ENCODE data around the gene ANKS6. TPM values are rescaled to one million over a fixed set of nuclear protein-coding genes. Genes with fewer than 3 reads are reported as not detected.

Gene ANKS6
- total RNA-seq, 4 donors from 2014 or later: 11.0 to 21.7 (median 15.3) TPM

DNA sequence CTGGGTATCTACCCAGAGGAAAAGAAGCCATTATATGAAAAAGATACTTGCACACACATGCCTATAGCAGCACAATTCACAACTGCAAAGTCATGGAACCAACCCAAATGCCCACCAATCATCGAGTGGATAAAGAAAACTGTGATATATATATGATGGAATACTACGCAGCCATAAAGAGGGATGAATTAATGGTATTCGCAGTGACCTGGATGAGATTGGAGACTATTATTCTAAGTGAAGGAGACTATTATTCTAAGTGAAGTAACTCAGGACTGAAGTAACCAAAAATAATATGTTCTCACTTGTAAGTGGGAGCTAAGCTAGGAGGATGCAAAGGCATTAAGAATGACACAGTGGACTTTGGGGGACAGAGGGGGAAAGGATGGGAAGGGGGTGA, 57.6 kb downstream of the ANKS6 start:
- no peak overlapping the region for H3K27ac ChIP-seq
- H3K36me3 ChIP-seq: peaks cover 0 to 63% (median 0%) of the 10 kb centered on the region in 3 donors
- H3K9me3 ChIP-seq: no peaks in the 10 kb centered on the region
- H3K4me3 ChIP-seq: no peak overlapping the region
- intact Hi-C loops (cut with DNase I): no loop called here
- DNase-seq: no peak
- no peaks in the 10 kb centered on the region for H3K4me1 ChIP-seq
- H3K27me3 ChIP-seq: no peaks in the 10 kb centered on the region
- TF ChIP-seq CTCF (IDR thresholded peaks at IDR 0.05): no peak
- TF ChIP-seq POLR2A (IDR thresholded peaks at IDR 0.05): no peak
- 93 to 96% methylated on average over 3 of the region's 3 CpGs for WGBS, 2 donors

- H3K27ac ChIP-seq: no peak overlapping the region
- H3K36me3 ChIP-seq: peaks cover 0 to 60% (median 0%) of the 10 kb centered on the region in 3 donors
- H3K27me3 ChIP-seq: no peaks in the 10 kb centered on the region
- no peak for DNase-seq
- TF ChIP-seq CTCF (IDR thresholded peaks at IDR 0.05) (no peak), POLR2A (IDR thresholded peaks at IDR 0.05) (no peak)
- H3K4me3 ChIP-seq: no peak overlapping the region
- intact Hi-C loops (cut with DNase I): no loop called here
- no peaks in the 10 kb centered on the region for H3K9me3 ChIP-seq
- WGBS, 2 donors: 85 to 92% methylated on average over 9 to 12 of the region's 12 CpGs
- no peaks in the 10 kb centered on the region for H3K4me1 ChIP-seq
These were observed 60.1 kb downstream of the ANKS6 start for GRCh38 chr9:98736226-98736625.

GRCh38 chr9:98732801-98733200, 63.6 kb downstream of the ANKS6 start:
- Histone ChIP-seq H3K27ac (no peak overlapping the region), H3K4me3 (no peak overlapping the region), H3K36me3 (peaks cover 0 to 43% (median 0%) of the 10 kb centered on the region in 3 donors), H3K9me3 (no peaks in the 10 kb centered on the region), H3K27me3 (no peaks in the 10 kb centered on the region), H3K4me1 (no peaks in the 10 kb centered on the region)
- intact Hi-C loops (cut with DNase I): no loop called here
- TF ChIP-seq POLR2A (IDR thresholded peaks at IDR 0.05) (no peak), CTCF (IDR thresholded peaks at IDR 0.05) (no peak)
- DNase-seq: no peak
- WGBS, 2 donors: 36 to 44% methylated on average over 7 to 9 of the region's 9 CpGs

DNA sequence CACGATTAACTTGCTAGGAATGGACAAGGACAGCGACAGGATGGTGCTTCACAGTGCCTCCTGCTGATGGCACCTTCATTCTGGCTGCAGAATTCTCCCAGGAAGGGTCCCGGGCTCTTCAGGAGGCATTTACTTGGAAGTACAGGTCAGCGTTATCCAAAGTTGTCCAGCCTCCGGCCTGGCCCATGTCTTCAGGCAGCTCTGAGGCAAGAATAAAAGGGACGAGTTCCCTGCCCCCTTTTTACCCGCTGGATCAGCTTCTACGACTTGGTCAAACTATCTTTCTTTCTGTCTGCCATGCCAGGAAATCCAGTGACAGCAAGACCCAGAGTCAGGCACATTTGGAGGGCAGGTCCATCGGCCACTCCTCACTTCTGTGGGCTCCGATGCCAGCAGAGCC, 64.3 kb downstream of the ANKS6 start:
- Histone ChIP-seq H3K27ac (no peak overlapping the region), H3K4me3 (no peak overlapping the region), H3K36me3 (peaks cover 0 to 40% (median 0%) of the 10 kb centered on the region in 3 donors), H3K4me1 (no peaks in the 10 kb centered on the region), H3K27me3 (no peaks in the 10 kb centered on the region), H3K9me3 (no peaks in the 10 kb centered on the region)
- TF ChIP-seq POLR2A (IDR thresholded peaks at IDR 0.05): no peak
- no peak for TF ChIP-seq CTCF (IDR thresholded peaks at IDR 0.05)
- no peak for DNase-seq
- WGBS, 2 donors: 83 to 89% methylated on average over 6 to 7 of the region's 10 CpGs
- intact Hi-C loops (cut with DNase I): no loop called here

DNA sequence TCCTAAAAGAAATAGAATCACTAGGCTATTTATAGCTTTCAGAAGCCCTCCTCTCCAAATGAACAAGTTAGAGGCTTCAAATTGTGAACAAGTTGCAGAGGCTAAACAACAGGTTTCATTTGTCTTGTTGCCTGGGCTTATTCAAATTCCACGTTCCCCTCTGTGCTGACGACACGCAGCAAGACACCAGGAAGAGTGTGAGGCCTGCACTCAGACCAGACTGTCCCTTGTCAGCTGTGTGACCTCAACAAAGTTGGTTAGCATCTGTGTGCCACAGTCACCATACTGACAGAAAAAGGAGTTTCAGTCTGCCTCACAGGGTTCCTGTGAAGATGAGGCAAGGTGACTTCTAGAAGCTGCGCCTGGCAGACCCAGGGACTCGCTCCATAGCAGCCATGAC, 65.5 kb downstream of the ANKS6 start:
- Histone ChIP-seq H3K4me3 (no peak overlapping the region), H3K27me3 (peaks cover 0 to under 1% (median 0%) of the 10 kb centered on the region in 4 donors), H3K27ac (no peak overlapping the region), H3K4me1 (no peaks in the 10 kb centered on the region), H3K36me3 (peaks cover 0 to 29% (median 0%) of the 10 kb centered on the region in 3 donors), H3K9me3 (no peaks in the 10 kb centered on the region)
- 68 to 86% methylated on average over 2 to 4 of the region's 5 CpGs for WGBS, 2 donors
- intact Hi-C loops (cut with DNase I): no loop called here
- DNase-seq: no peak
- TF ChIP-seq CTCF (IDR thresholded peaks at IDR 0.05) (no peak), POLR2A (IDR thresholded peaks at IDR 0.05) (no peak)

Data from esophagus squamous epithelium (tissue), 5 donors.